Pancreas (tissue), 10 donors: ENCODE measurements around the gene PLCB1. TPM values are rescaled to one million over a fixed set of nuclear protein-coding genes. Genes with fewer than 3 reads are reported as not detected.

Experiments used
- ATAC-seq, 4 donors: fragments of 200-7000 bp; cut with Tn5 transposase; one replicate each; pipeline versions ENCODE4 v1.8.0 to v1.9.1; 2020; ENCODE audit warnings: mild to moderate bottlenecking in 4 of 4, moderate library complexity in 4 of 4
- DNase-seq, 6 donors: peaks; one replicate each; pipeline ENCODE4 v3.0.0-alpha.2; 2020
- FAIRE-seq: peaks from 2 replicates; lab custom pipeline; 2012; peaks lifted over from hg19 to GRCh38; lab: Jason Lieb, UNC
- H3K27ac ChIP-seq, 4 donors: fragments of 200-600 bp; sonication (generic); 1 replicate in 3 of 4; 2 replicates in 1 of 4; pipeline versions ENCODE4 v1.5.0 to v1.8.0; 2020
- H3K27me3 ChIP-seq, 4 donors: fragments of 200-600 bp; one replicate each; pipeline ENCODE4 v1.8.0; 2021
- H3K36me3 ChIP-seq, 3 donors: fragments of 200-600 bp; sonication (generic) in 1 of 3; one replicate each; pipeline versions ENCODE4 v1.5.0 to v1.8.0; 2020 to 2021
- H3K4me1 ChIP-seq, 3 donors: fragments of 200-600 bp; one replicate each; pipeline ENCODE4 v1.8.0; 2021
- H3K4me3 ChIP-seq, 4 donors: fragments of 200-600 bp; sonication (generic) in 2 of 4; one replicate each; pipeline versions ENCODE4 v1.5.0 to v1.8.0; 2020 to 2021
- H3K9me3 ChIP-seq, 4 donors: fragments of 200-600 bp; one replicate each; pipeline ENCODE4 v1.8.0; 2021
- CTCF ChIP-seq, 4 donors: fragments of 200-600 bp; sonication (generic) in 3 of 4; IDR thresholded peaks; one replicate each; pipeline versions ENCODE4 v1.5.0 to v1.8.0; 2021; ENCODE audit warnings: antibody characterized with exemption in 4 of 4
- WGBS, 2 donors: extraction: QIAGEN DNeasy Blood & Tissue Kit; methylation state at CpG; one replicate each; pipeline ENCODE4 v1.1.7; 2013; 5-methylcytosine and 5-hydroxymethylcytosine counted together
- intact Hi-C, 3 donors: fragments of 100-400 bp; cut with DNase I; formaldehyde crosslinking; loops; one replicate each; pipeline versions ENCODE4 v1.11.1 to v1.14.2; 2022
- polyA plus RNA-seq, 2 donors: library from polyadenylated mRNA; stranded (reverse); fragments of 200-250 nt; gene quantifications; one replicate each; pipeline ENCODE4 v1.2.3, GENCODE V29; 2013
- total RNA-seq, 6 donors: library from RNA; stranded (reverse); fragmentation: NEBNext Ultra II Directional in 4 of 6; extraction: Animal tissue kit (Norgen Biotek cat#: 25700) in 4 of 6; gene quantifications; one replicate each; pipeline versions ENCODE4 v1.2.1 to v1.2.4, GENCODE V29; 2021 to 2023
- donor health status: healthy with polysubstance abuse.
- donor health status: DM: no; HTN: no; CAD: no; lungs with moderate emphysema.
- donor health status: DM: no; HTN: no; CAD: no.
- donor health status: control.
- donor health status: control.
- donor health status: Bipolar disorder and iron deficiency.
- donor health status: DM: yes; HTN: yes; CAD: no.
- donor health status: DM: no; HTN: no; CAD: no.
- donor health status: DM: no; HTN: no; CAD: no.
- donor health status: DM: yes; HTN: yes; CAD: no.

Gene PLCB1
- total and polyA plus RNA-seq, 8 donors: 4.5 to 18.7 (median 13.7) TPM

DNA sequence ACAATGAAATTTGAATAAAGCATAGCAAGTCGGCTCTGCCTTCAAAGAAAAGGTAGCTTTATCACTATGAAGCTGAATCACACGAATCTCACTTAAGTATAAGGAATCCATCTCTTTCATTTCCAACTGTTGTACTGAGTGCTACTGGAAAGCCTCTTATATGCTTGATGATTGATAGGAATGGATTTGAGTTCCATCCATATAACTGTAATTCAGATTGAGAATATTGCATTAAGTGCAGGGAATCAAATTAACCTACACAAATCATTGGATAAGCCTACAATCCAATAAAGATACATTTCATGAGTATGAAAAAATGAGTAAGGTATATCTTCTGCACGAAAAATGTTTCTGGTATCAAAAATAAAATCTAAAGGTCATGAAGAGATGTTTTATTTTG is 492.0 kb downstream of the PLCB1 start:
- Histone ChIP-seq H3K4me1 (no peaks in the 10 kb centered on the region), H3K9me3 (no peaks in the 10 kb centered on the region), H3K4me3 (no peak overlapping the region), H3K36me3 (no peaks in the 10 kb centered on the region), H3K27ac (no peak overlapping the region), H3K27me3 (no peaks in the 10 kb centered on the region)
- no peak for TF ChIP-seq CTCF (IDR thresholded peaks at IDR 0.05)
- intact Hi-C loops: no loop called here
- 89 to 92% methylated on average over 3 of the region's 3 CpGs for WGBS, 2 donors
- DNase-seq: no peak
- ATAC-seq: no peak
- no peak for FAIRE-seq

DNA sequence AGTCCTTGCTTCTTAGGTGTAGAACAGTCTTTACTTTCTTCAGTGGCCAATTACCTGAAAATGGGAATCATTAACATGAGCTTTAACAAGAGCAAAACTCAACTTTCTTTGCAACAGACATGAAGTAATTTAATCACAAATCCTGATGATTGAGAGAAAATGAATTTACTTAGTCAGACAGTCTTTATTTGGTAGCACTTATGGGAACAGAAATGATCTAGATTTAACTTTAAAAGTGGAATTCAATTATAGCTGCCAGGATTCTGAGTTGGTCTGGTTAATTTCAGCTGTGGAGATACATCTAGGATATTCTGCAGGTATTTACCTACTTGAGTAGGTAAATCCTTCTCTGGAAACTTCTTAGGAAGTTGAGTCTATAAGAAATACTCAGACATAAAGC is 492.6 kb downstream of the PLCB1 start:
- intact Hi-C loops: no loop called here
- no peak for ATAC-seq
- no peaks in the 10 kb centered on the region for H3K27me3 ChIP-seq
- no peaks in the 10 kb centered on the region for H3K4me1 ChIP-seq
- FAIRE-seq: no peak
- no peak overlapping the region for H3K4me3 ChIP-seq
- no peak for TF ChIP-seq CTCF (IDR thresholded peaks at IDR 0.05)
- DNase-seq: no peak
- H3K36me3 ChIP-seq: no peaks in the 10 kb centered on the region
- no peak overlapping the region for H3K27ac ChIP-seq
- H3K9me3 ChIP-seq: no peaks in the 10 kb centered on the region

- no peak for TF ChIP-seq CTCF (IDR thresholded peaks at IDR 0.05)
- no peaks in the 10 kb centered on the region for H3K36me3 ChIP-seq
- DNase-seq: no peak
- no peaks in the 10 kb centered on the region for H3K4me1 ChIP-seq
- H3K27me3 ChIP-seq: no peaks in the 10 kb centered on the region
- H3K27ac ChIP-seq: no peak overlapping the region
- no peak for ATAC-seq
- no peaks in the 10 kb centered on the region for H3K9me3 ChIP-seq
- WGBS, 2 donors: 84 to 87% methylated on average over 5 of the region's 5 CpGs
- no peak for FAIRE-seq
- intact Hi-C loops: no loop called here
- no peak overlapping the region for H3K4me3 ChIP-seq
Measured at GRCh38 chr20:8627340-8628004, 495.4 kb downstream of the PLCB1 start.

- intact Hi-C loops: no loop called here
- H3K9me3 ChIP-seq: no peaks in the 10 kb centered on the region
- no peak for FAIRE-seq
- 90 to 97% methylated on average over 1 of the region's 1 CpG for WGBS, 2 donors
- no peaks in the 10 kb centered on the region for H3K27me3 ChIP-seq
- no peak for TF ChIP-seq CTCF (IDR thresholded peaks at IDR 0.05)
- H3K27ac ChIP-seq: no peak overlapping the region
- no peaks in the 10 kb centered on the region for H3K4me1 ChIP-seq
- no peaks in the 10 kb centered on the region for H3K36me3 ChIP-seq
- H3K4me3 ChIP-seq: no peak overlapping the region
- DNase-seq: no peak
- ATAC-seq: no peak
Measured at GRCh38 chr20:8631271-8631670, 499.2 kb downstream of the PLCB1 start.

GRCh38 chr20:8633366-8633765 is 501.3 kb downstream of the PLCB1 start:
- WGBS, 2 donors: 75 to 88% methylated on average over 1 of the region's 1 CpG
- H3K36me3 ChIP-seq: no peaks in the 10 kb centered on the region
- no peaks in the 10 kb centered on the region for H3K27me3 ChIP-seq
- H3K27ac ChIP-seq: no peak overlapping the region
- H3K4me1 ChIP-seq: no peaks in the 10 kb centered on the region
- TF ChIP-seq CTCF (IDR thresholded peaks at IDR 0.05): no peak
- no peak for FAIRE-seq
- intact Hi-C loops: no loop called here
- ATAC-seq: no peak
- no peaks in the 10 kb centered on the region for H3K9me3 ChIP-seq
- H3K4me3 ChIP-seq: no peak overlapping the region
- no peak for DNase-seq
